Mammary epithelial cell (primary cell): Measurements from ENCODE around the gene P4HA1.

ENCODE experiments used
- EZH2 ChIP-seq: IDR thresholded peaks from 2 replicates; pipeline ENCODE4 v1.6.1; 2012; ENCODE audit warnings: low read length, inconsistent platforms, borderline replicate concordance
- TF ChIP-seq, protein P1 (sequence below), 2 donors: IDR thresholded peaks in 1 of 2; conservative IDR thresholded peaks in 1 of 2; 2 replicates each; pipeline ENCODE4 v1.5.1; 2011 to 2012; ENCODE audit warnings: inconsistent platforms in 2 of 2, low read length in 2 of 2, mild to moderate bottlenecking in 2 of 2, control low read depth in 1 of 2, low read depth in 1 of 2; ENCODE audit not compliant: insufficient read depth in 1 of 2; ENCODE audit errors: extremely low read depth in 1 of 2

DNA sequence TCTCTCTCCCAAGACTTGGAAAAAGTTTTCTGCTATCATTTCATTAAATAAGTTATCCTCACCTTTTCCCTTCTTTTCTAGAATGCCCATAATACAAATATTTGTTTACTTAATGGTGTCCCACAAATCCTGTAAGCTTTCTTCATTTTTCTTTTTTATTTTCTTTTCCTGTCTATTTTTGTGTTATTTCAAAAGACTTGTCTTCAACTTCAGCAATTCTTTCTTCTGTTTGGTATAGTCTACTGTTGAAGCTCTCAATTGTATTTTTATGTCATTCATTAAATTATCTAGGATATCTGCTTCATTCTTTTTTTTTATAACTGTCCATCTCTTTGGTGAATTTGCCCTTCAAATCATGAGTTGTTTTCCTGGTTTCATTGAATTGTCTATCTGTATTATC, 117.0 kb downstream of the P4HA1 start:
- TF ChIP-seq, protein P1, sequence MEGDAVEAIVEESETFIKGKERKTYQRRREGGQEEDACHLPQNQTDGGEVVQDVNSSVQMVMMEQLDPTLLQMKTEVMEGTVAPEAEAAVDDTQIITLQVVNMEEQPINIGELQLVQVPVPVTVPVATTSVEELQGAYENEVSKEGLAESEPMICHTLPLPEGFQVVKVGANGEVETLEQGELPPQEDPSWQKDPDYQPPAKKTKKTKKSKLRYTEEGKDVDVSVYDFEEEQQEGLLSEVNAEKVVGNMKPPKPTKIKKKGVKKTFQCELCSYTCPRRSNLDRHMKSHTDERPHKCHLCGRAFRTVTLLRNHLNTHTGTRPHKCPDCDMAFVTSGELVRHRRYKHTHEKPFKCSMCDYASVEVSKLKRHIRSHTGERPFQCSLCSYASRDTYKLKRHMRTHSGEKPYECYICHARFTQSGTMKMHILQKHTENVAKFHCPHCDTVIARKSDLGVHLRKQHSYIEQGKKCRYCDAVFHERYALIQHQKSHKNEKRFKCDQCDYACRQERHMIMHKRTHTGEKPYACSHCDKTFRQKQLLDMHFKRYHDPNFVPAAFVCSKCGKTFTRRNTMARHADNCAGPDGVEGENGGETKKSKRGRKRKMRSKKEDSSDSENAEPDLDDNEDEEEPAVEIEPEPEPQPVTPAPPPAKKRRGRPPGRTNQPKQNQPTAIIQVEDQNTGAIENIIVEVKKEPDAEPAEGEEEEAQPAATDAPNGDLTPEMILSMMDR (conservative IDR thresholded peaks at IDR 0.05 in 1 of 2, IDR thresholded peaks at IDR 0.05 in 1 of 2; ENCODE audit: extremely low read depth in 1 of 2, insufficient read depth in 1 of 2, low read depth in 1 of 2, low read length in 2 of 2) = no peak
- no peak for TF ChIP-seq EZH2
